Stimulated activated naive CD8-positive, alpha-beta T cell treated with anti-CD3 and anti-CD28 coated beads, Interleukin-15, Interleukin-2, amounts not matched to agents 100 U/mL and 50 U/mL, for 24 hours (primary cell): ENCODE data around the gene MED17.
A peak's percentile ranks its signal among the peaks of the same experiment; 100 is the strongest.
"Not testable (repeated sequence)": the region's sequence is repeated elsewhere in the genome, so short reads cannot be mapped to it uniquely, and the experiment has no call there.

Experiments
- ATAC-seq: fragments of 150-1000 bp; cut with Tn5 transposase; one replicate; pipeline ENCODE4 v1.10.0; 2021
- DNase-seq: peaks from one replicate; pipeline ENCODE4 v3.0.0; 2021

Gene MED17

DNA sequence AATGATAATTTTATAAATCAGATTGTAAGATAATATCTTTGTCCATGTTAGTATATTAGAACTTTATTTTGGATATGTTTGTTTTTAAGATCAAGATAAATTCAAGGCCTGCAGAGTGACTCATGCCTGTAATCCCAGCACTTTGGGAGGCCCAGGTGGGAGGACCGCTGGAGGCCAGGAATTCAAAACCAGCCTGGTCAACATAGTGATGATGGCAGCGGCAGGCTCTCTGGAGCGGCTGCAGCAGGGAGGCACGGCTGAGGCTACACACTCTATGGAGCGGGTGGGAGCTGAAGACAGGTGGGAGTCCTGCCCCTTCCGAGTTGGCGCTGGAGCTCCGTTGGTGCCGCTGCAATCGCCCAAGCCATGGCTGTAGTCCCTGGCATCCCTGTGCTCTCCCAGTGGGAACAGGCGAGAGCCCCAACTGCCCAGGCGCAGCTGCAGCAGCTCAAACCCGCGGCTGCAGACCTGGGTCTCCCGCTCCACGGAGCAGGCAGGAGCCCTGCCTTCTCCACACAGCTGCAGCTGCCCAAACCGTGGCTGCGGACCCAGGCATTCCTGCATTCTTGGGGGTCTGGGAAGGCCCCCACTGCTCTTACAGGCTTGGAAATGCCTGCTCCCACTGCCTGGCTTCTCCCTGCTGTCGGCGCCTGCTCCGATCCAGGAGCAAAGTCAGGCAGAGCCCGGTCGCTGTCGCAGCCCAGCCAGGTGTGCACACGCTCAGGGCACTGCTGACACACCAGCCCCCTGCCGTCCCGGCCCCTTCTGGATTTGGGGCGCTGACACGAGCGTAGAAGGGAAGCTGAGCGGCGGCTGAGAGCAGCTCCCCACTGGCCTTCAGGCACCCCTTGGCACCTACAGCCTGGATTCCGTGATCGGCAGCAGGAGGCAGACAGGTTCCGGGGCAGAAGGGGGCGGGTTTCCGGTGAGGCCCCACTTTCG is 25.9 kb upstream of the MED17 start:
- no peak for DNase-seq

DNA sequence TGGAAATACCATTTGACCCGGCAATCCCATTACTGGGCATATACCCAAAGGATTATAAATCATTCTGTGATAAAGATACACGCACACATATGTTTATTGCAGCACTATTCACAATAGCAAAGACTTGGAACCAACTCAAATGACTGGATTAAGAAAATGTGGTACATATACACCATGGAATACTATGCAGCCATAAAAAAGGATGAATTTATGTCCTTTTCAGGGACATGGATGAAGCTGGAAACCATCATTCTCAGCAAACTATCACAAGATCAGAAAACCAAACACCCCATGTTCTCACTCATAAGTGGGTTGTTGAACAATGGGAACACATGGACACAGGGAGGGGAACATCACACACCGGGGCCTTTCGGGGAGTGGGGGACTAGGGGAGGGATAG is 25.0 kb upstream of the MED17 start:
- ATAC-seq, DNase-seq: not testable (repeated sequence)

More for the DNA sequence above, 25.9 kb upstream of the MED17 start:
- ATAC-seq: peak; percentile 36

DNA sequence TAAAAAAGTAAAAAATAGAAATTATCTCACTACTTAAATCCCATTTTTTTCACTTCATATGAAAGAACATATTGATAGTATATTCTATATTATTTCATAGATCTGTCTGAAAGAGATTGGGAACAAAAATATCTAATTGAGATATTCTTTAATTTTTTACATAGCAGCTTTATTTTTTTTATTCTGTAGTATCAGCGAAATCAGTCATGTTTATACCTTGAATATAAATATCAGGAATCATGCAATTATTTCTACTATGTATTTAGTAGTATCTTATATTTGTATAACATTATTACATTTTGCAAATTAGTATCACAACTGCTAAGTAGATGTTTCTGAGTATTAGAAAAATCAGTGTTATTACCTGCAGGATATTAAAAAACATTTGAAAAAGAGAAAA is 22.2 kb upstream of the MED17 start:
- DNase-seq: no peak
- no peak for ATAC-seq

DNA sequence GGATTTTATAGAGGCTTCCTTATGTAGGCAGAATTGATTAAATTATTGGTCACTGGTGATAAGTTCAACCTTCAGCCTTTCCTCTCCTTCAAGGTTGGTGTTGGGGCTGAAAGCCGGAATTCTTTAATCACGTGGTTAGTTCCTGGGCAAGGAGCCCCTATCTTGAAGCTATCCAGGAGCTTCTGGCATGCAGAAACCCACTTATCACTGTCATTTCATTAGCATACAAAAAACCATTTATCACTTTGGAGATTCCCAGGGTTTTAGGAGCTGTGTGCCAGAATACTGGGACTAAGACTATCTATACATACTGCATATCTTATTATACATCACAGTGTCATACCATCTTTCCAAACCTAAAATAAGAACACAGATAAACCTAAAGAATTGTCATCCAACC is 18.5 kb upstream of the MED17 start:
- no peak for DNase-seq
- no peak for ATAC-seq

DNA sequence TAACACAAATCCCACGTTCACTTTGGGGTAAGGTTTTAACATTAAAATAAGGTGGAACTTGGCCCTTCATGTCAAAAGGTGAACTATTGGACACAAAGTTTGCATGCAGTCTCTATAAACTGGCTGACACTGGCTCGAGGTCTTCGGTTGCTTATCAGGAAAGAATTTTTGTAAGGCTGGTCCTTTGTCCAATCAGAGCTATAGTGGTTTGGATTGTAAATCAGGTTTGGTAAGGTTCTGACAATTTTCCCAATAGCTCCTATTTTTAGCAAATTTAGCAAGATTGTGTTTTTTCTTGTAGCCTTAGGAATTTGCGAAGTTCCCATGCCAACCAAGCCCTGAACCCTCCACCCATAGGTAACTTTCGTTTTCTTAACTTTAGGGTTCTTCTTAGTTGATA is 17.6 kb upstream of the MED17 start:
- ATAC-seq: no peak
- no peak for DNase-seq

DNA sequence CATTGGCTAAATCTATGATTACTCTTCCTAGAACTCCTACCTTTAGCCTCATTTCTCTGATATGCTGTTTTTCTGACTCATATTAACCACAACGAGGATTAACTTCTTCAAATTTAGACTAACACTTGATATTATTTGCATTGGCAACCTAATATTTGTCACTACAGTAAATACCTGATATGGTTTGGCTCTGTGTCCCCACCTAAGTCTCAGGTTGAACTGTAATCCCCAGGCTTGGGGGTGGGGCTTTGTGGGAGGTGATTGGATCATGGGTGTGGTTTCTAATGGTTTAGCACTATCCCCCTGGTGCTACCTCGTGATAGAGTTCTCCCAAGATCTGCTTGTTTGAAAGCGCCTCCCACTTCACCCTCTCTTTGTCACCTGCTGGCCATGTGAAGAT is 17.1 kb upstream of the MED17 start:
- DNase-seq (no peak), ATAC-seq (no peak)

DNA sequence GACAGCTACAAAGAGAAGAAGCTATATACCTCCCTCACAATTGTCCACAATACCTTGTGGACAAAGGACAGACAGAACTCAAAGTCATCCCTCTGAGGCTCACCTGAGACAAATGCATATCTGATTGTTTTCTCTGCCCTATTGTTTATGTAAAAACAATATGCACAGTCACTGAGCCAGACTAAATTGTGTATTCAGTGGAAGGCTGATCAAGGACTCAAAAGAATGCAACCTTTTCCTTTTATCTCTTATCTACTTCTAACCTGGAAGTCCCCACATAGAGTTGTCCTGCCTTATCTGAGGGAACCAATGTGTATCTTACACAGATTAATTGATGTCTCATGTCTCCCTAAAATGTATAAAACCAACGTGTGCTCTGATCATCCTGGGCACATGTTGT is 13.9 kb upstream of the MED17 start:
- DNase-seq (no peak), ATAC-seq (no peak)

DNA sequence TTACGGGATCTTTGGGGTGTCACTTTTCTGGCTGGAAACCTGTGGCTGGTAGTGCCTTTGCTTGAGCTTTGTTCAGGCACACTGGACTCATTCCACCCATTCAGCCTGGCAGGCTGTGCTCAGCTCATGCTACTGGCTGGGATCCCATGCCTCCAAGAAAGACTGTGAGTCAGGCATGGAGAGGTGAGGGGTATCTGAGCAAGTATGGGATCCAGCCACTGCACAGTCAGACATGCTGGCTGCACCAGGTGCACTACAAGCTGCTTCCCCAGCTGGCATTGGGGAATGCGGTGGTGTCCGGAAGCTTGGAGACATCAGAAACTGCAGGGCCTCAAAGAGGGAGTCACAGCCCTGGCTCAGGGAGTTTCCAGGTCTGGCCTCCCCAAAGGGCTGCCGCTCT is 12.0 kb upstream of the MED17 start:
- ATAC-seq: no peak
- DNase-seq: no peak

DNA sequence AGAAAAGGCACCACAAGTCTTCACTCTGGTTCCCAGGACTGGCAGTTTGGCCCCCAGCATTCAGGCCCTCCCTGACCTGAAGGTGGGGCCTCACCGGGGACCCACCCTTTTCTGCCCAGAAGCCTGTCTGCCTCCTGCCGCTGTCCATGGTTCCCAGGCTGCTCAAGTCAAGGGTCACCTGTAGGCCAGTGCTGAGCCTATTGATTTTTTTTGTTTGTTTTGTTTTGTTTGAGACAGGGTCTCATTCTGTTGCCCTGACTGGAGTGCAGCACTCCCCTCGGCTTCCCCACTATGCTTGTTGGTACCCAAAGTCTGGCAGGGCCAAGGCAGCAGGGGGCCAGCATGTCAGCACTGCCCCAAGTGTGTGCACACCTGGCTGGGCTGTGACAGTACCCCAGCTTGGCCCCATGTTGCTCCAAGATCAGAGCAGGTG is 11.0 kb upstream of the MED17 start:
- no peak for ATAC-seq

DNA sequence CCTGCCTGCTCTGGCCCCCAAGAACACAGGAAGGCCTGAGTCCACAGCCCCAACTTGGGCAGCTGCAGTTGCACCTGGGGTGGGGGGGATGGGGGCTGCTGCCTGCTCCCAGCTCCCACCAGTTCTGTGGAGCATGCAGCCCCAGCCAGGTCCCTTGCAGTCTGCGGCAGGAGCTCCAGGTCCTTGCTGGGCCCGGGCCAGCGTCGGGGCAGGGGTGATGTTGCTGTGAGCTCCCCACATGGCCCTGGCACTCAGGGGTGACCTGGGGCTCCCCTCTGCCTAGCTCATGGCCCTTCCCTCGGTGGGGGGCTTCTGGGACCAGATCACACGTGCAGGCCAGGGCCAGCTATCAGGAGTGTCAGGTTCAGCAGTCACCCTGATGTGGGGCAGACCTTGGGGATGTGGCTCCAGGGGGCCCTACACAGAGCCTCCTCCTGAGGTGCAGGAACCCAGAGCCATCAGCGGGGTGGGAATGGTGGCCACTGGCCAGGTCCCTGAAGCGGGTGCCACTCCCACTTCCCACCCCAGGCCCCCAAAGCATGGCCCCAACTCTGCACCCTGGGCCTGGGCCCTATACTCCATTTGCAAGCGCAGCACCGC is 10.4 kb upstream of the MED17 start:
- peak; percentile 14 for ATAC-seq
- DNase-seq: no peak

More for the DNA sequence above, 11.0 kb upstream of the MED17 start:
- DNase-seq: no peak

DNA sequence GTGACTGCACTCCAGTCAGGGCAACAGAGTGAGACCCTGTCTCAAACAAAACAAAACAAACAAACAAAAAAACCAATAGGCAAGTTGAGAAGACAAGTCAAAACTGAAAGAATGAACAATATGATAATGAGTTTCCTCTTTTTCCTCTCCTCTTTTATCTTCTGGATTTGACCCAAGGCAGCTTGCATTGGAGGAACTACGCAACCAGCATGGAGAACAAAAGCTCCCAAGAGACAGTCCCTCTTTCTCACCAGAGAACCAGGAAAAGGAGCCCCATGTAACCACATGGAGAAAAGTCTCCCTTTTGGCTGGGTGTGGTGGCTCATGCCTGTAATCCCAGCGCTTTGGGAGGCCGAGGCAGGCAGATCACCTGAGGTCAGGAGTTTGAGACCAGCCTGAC is 9.5 kb upstream of the MED17 start:
- not testable (repeated sequence) for DNase-seq, ATAC-seq

DNA sequence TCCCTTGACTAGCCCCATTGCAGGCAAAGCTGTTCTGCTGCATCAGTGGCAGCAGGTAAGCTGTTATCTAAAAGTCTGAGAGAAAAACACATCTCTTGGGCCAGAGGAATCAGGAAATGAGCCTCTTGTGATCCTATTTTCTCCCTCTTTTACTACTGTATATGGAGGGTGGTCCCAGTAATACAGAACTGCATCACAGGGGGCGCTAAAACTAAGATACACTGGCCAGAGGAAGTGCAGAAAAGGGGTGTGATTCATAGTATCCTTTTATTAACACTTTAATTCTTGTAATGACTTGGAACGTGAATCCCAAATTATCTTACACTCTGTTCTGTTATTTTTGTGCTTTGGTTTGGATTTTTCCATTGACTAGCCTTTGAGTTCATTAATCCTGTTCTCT is 8.8 kb upstream of the MED17 start:
- no peak for ATAC-seq

DNA sequence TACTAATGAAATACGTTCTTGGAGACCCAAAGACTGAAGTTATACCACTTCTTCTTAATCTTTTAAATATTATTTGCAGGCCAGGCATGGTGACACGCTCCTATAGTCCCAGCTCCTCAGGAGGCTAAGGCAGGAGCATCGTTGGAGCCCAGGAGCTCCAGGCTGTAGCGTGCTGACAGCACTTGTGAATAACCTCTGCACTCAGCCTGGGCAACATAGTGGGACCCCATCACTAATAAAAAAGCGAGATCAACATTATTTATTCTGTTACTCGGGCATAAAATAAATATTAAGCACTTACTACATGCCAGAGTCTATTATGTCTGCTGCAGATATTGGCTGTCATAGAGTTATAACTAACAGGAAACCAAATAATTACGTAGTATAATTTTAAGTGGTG is 720 bp upstream of the MED17 start:
- no peak for DNase-seq
- ATAC-seq: no peak

More for the DNA sequence above, 8.8 kb upstream of the MED17 start:
- peak; percentile 32 for DNase-seq

DNA sequence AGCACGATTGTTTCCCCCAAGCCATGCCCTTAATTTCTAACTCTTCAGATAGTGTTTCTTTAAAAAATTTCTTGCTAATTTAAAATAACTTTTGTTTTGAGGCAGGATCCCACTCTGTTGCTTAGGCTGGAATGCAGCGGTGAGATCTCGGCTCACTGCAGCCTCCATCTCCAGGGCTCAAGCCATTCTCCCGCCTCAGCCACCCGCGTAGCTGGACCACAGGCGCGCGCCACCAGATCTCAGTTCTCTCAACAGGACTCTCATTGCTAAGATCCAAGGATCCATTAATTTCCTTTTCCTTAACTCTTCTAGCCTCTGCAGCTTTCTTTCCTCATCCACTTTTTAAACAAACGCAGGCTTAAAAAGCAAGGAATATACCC is 327 bp upstream of the MED17 start:
- no peak for DNase-seq

DNA sequence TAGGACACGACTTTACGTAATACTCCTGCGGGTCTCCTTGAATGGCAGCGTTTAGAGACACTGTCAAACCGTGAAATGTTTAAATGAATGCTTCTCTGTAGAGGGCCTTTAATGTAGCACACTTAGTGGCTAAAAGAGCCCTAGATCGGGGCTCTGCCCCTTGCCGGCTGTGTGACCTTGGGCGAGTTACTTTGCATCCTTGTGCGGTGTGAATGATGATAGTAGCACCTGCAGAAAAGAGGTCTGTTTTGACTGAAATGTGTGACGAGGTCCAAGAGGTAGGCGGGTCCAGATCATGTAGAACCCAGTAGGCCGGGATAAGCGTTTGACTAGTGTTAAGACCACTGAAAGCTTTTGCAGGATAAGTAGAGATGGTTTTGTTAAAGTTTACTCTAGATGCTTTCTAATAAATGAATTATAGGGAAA is 866 bp downstream of the MED17 start:
- ATAC-seq: peak; percentile 33
- peak; percentile 20 for DNase-seq

More for the DNA sequence above, 327 bp upstream of the MED17 start:
- peak; percentile 48 for ATAC-seq

DNA sequence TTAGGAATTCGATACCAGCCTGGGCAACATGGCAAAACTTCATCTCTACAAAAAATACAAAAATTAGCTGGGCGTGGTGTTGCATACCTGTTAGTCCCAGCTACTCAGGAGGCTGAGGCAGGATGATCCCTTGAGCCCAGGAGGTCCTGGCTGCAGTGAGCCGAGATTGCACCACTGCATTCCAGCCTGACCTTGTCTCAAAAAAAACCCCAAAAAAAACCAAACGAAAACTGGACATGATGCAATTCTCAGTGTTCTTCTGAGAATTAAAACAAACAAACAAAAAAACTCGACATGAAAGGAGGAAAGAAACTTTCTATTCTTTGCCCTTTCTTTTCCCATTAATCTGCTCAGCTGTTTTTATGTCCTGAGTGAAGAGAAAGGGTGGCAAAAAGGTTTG is 7.4 kb downstream of the MED17 start:
- no peak for DNase-seq
- no peak for ATAC-seq

DNA sequence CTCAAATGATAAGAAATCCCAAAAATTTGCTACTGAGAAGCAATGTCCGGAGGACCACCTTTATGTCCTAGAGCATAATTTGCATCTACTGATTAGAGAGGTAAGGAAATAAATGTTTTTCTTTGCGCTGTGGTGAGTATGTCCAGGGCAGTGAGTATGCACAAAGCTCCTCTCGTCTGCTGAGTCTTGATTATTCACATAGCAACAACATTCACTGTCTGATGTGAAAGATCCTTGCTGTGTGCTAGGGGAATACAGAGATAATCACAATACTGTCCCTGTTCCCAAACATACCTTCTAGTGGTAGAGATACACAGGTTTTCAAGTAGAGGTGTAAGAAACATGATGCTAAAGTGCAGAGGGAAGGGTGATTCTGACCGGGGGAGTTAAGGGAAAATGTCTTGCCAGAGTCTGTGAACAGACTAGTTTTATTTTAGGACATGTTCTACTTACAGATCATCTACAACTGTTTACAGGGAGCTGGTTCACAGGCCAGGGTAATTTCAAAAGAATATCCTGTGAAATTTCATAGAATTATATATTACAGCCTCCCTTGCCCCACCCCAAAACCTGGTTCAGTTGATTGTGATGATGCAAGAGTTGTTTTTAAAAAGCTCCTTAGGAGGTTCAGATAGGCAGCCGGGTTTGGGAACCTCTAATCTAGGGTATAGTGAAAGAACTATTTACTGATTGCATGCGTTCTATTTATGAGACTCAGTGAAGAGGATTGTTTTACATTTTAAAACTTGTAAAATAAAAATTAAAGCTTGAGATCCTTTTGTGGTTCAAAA is 12.6 kb downstream of the MED17 start:
- no peak for ATAC-seq
- no peak for DNase-seq

DNA sequence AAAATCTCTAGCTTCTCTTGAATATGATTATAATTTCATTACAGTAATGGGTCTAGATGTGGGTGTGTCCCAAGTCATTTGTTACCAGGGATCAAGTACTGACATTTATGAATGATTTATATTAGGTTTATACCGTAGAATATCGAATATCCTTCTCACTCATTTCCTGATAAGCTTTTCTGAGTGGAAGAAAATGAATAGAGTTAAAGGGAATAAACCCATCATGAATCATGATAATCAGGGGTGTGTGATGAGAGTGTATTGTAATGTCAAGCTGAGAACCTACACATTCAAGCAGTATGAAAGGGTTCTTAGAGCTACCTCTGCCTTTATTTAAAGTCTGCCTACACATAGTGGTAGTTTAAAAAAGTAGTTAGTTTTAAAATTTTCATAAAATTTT is 17.3 kb downstream of the MED17 start:
- ATAC-seq (no peak), DNase-seq (no peak)

DNA sequence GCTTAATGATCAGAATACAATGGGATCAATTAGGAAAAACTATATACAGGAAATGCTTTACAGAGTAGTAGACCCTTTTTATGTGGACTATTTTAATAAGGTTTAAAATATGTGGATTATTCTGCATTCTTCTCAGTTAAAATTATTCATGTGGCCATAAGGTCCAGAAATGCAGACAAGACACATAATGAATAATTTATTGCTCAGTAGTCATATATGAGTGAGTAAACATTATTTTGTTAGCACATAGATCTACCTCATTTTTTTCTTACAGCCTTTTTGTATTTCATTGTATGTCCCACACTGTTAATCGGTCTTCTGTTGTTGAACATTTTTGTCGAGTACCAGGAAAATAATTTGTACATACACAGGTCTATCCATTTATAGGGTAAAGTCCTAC is 20.8 kb downstream of the MED17 start:
- ATAC-seq: no peak
- DNase-seq: no peak

DNA sequence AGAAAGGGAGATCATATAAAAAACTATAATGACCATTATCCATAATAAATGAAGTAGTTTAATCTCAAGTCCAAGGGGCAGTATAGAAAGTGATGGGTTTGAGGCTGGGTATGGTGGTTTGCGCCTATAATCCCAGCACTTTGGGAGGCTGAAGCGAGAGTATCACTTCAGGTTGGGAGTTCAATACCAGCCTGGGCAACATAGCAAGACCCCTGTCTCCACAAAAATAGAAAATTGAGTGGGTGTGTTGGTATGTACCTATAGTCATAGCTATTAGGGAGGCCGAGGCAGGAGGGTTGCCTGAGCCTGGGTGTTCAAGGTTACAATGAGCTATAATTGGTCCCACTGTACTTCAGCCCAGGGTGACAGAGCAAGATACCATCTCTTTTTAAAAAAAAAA is 23.9 kb downstream of the MED17 start:
- ATAC-seq: no peak
- DNase-seq: no peak

DNA sequence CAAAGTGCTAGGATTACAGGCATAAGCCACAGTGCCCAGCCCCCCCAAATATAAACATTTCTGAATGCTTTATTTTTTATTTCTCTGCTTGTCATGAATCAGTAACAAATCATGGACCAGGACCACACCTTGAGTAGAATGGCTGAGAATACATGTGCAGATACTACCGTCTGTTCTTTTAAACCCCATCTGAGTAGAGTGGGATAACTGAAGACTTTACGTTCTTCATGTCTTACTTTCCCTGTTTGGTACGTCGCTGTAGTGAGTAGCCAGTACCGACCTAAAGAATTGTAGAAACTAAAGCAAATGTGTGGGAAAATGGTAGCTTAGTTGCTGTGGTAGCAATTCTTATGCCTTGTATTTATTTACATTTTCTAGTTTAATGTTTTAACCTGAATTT is 29.9 kb downstream of the MED17 start:
- ATAC-seq (no peak), DNase-seq (no peak)

DNA sequence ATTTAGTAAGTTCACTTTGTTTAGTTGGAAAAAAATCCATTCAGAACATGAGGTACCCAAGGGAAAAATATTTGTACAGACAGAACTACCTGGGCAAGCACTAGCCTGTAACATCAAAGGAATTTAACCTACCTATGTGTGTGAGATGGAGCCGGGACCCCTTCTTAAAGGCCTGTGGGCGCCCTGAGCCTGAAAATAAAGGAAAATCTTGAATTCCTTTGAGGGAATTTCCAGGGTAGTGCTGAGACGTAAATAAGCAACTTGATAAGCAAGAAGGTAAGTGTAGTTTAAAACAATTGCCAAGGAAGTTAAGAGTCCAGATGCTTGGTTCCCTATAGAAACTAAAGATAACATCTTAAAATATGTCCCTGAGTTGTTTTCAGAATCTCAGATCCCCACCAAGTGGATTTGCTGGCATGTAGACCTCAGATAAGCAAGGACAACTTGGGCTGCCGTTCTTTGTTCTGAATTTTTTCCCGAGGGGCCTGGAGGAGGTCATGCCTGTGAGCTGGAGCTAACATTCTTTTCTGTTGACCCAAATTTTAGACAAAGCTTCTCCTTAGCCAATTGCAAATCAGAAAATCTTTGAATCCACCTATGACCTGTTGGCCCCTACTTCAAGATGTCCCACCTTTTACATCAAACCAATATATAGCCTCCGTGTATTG is 31.0 kb downstream of the MED17 start:
- no peak for DNase-seq
- ATAC-seq: no peak
